ENCODE results near the gene MAP3K5.

GRCh38 chr6:136546331-136546730, 245.9 kb downstream of the MAP3K5 start:
- TF ChIP-seq CTCF (IDR thresholded peaks at IDR 0.05; ENCODE audit: insufficient read depth, low read depth, low read length): no peak
- TF ChIP-seq EZH2 (IDR thresholded peaks at IDR 0.05; ENCODE audit: insufficient read depth, low read length): no peak
